HepG2 (cell line): Measurements from ENCODE around the gene SLC22A31. TPM values are rescaled to one million over a fixed set of nuclear protein-coding genes. Genes with fewer than 3 reads are reported as not detected.

Source experiments
- ADNP ChIP-seq: sonication (generic); formaldehyde crosslinking; IDR thresholded peaks from 2 replicates; pipeline ENCODE4 v1.4.0; 2020; ENCODE audit warnings: missing genetic modification reagents
- NFIB ChIP-seq: sonication (generic); formaldehyde crosslinking; IDR thresholded peaks from 2 replicates; pipeline ENCODE4 v1.9.0; 2021; ENCODE audit warnings: missing genetic modification reagents, mild to moderate bottlenecking, borderline replicate concordance
- PITX1 ChIP-seq: sonication (generic); formaldehyde crosslinking; IDR thresholded peaks from 2 replicates; pipeline ENCODE4 v1.5.1; 2020; ENCODE audit warnings: mild to moderate bottlenecking, missing genetic modification reagents
- POLR2AphosphoS5 ChIP-seq: IDR thresholded peaks from 2 replicates; pipeline ENCODE4 v1.6.1; 2012; ENCODE audit warnings: low read depth, low read length
- RARA ChIP-seq: IDR thresholded peaks from 2 replicates; pipeline ENCODE4 v1.6.1; 2016; ENCODE audit warnings: missing genetic modification reagents, missing compliant biosample characterization
- RFXAP ChIP-seq: sonication (generic); formaldehyde crosslinking; IDR thresholded peaks from 2 replicates; pipeline ENCODE4 v1.4.0; 2020; ENCODE audit warnings: missing genetic modification reagents, borderline replicate concordance
- SMYD3 ChIP-seq: sonication (generic); formaldehyde crosslinking; IDR thresholded peaks from 2 replicates; pipeline ENCODE4 v1.8.1; 2023; ENCODE audit warnings: mild to moderate bottlenecking, missing genetic modification reagents
- TFAP4 ChIP-seq: sonication (generic); IDR thresholded peaks from 2 replicates; pipeline ENCODE4 v1.6.1; 2016; ENCODE audit warnings: low read depth, borderline replicate concordance
- YEATS2 ChIP-seq: sonication (generic); formaldehyde crosslinking; IDR thresholded peaks from 2 replicates; pipeline ENCODE4 v1.4.0; 2020; ENCODE audit warnings: missing genetic modification reagents, borderline replicate concordance
- ZNF256 ChIP-seq: sonication (generic); formaldehyde crosslinking; conservative IDR thresholded peaks from 2 replicates; pipeline ENCODE4 v1.4.0; 2020; ENCODE audit warnings: missing genetic modification reagents
- ZNF281 ChIP-seq: sonication (generic); formaldehyde crosslinking; IDR thresholded peaks from 2 replicates; pipeline ENCODE4 v1.4.0; 2020; ENCODE audit warnings: missing genetic modification reagents, borderline replicate concordance
- ZNF496 ChIP-seq: sonication (generic); formaldehyde crosslinking; IDR thresholded peaks from 2 replicates; pipeline ENCODE4 v1.8.1; 2023; ENCODE audit warnings: mild to moderate bottlenecking, moderate library complexity, missing genetic modification reagents; ENCODE audit not compliant: insufficient replicate concordance
- ZNF530 ChIP-seq: sonication (generic); formaldehyde crosslinking; IDR thresholded peaks from 2 replicates; pipeline ENCODE4 v1.5.0; 2020; ENCODE audit warnings: low read depth, mild to moderate bottlenecking, missing genetic modification reagents
- ZNF577 ChIP-seq: sonication (generic); formaldehyde crosslinking; IDR thresholded peaks from 2 replicates; pipeline ENCODE4 v1.4.0; 2020; ENCODE audit warnings: mild to moderate bottlenecking, low read depth, missing genetic modification reagents, borderline replicate concordance
- polyA plus RNA-seq, 8 experiments: library from polyadenylated mRNA; depleted of rRNA in 3 of 8; stranded (reverse) in 7 of 8; unstranded in 1 of 8; fragments of >200 nt; fragmentation: Illumina TruSeq in 4 of 8; extraction: Trizol in 4 of 8; gene quantifications; 2 replicates each; pipeline versions ENCODE4 v1.2.1 to v1.2.3, GENCODE V29; 2011 to 2016; ENCODE audit warnings: low read depth in 4 of 8, missing spikeins in 1 of 8, mixed read lengths in 1 of 8; ENCODE audit not compliant: insufficient read depth in 1 of 8
- total RNA-seq, 5 experiments: library from RNA; depleted of rRNA; stranded (reverse); fragments of >200 nt; fragmentation: Illumina TruSeq; extraction: Trizol; gene quantifications; 2 replicates each; pipeline ENCODE4 v1.2.3, GENCODE V29; 2016; ENCODE audit warnings: low read depth in 1 of 5
- TF ChIP-seq, protein P1 (sequence below): sonication (generic); formaldehyde crosslinking; IDR thresholded peaks from 2 replicates; pipeline ENCODE4 v1.4.0; 2020; ENCODE audit warnings: mild to moderate bottlenecking, missing genetic modification reagents, borderline replicate concordance
- TF ChIP-seq, protein P2 (sequence below), 2 experiments: sonication (generic) in 1 of 2; formaldehyde crosslinking in 1 of 2; IDR thresholded peaks; 2 replicates each; pipeline versions ENCODE4 v1.4.0 to v1.6.1; 2016 to 2020; ENCODE audit warnings: borderline replicate concordance in 1 of 2, low read depth in 1 of 2, mild to moderate bottlenecking in 1 of 2, missing genetic modification reagents in 1 of 2

Gene SLC22A31
- total and polyA plus RNA-seq, 2 of the 13 experiments (the other 11 are each of a cell fraction or from before 2014, with no cell fraction given): 67.3 to 83.3 TPM

- TF ChIP-seq ZNF256 (CRISPR knock-in tag) (0 out of 2 replicates have a peak, but pooled peaks have one; percentile 21), PITX1 (CRISPR knock-in tag) (peak; percentile 36; the same call in 1 of the 2 replicates), RARA (CRISPR knock-in tag) (0 out of 2 replicates have a peak, but pooled peaks have one; percentile 13), ADNP (CRISPR knock-in tag) (peak; percentile 86), ZNF281 (peak; percentile 52; the same call in 1 of the 2 replicates), POLR2AphosphoS5 (peak; percentile 54; the same call in 1 of the 2 replicates), ZNF530 (CRISPR knock-in tag) (no peak), SMYD3 (CRISPR knock-in tag) (no peak), NFIB (CRISPR knock-in tag) (no peak), TFAP4 (peak; percentile 41; the same call in 1 of the 2 replicates), ZNF577 (no peak), RFXAP (CRISPR knock-in tag) (peak; percentile 46; the same call in 1 of the 2 replicates), ZNF496 (no peak), YEATS2 (no peak)
- TF ChIP-seq, protein P1, sequence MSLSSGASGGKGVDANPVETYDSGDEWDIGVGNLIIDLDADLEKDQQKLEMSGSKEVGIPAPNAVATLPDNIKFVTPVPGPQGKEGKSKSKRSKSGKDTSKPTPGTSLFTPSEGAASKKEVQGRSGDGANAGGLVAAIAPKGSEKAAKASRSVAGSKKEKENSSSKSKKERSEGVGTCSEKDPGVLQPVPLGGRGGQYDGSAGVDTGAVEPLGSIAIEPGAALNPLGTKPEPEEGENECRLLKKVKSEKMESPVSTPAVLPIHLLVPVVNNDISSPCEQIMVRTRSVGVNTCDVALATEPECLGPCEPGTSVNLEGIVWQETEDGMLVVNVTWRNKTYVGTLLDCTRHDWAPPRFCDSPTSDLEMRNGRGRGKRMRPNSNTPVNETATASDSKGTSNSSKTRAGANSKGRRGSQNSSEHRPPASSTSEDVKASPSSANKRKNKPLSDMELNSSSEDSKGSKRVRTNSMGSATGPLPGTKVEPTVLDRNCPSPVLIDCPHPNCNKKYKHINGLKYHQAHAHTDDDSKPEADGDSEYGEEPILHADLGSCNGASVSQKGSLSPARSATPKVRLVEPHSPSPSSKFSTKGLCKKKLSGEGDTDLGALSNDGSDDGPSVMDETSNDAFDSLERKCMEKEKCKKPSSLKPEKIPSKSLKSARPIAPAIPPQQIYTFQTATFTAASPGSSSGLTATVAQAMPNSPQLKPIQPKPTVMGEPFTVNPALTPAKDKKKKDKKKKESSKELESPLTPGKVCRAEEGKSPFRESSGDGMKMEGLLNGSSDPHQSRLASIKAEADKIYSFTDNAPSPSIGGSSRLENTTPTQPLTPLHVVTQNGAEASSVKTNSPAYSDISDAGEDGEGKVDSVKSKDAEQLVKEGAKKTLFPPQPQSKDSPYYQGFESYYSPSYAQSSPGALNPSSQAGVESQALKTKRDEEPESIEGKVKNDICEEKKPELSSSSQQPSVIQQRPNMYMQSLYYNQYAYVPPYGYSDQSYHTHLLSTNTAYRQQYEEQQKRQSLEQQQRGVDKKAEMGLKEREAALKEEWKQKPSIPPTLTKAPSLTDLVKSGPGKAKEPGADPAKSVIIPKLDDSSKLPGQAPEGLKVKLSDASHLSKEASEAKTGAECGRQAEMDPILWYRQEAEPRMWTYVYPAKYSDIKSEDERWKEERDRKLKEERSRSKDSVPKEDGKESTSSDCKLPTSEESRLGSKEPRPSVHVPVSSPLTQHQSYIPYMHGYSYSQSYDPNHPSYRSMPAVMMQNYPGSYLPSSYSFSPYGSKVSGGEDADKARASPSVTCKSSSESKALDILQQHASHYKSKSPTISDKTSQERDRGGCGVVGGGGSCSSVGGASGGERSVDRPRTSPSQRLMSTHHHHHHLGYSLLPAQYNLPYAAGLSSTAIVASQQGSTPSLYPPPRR (CRISPR knock-in tag): peak; percentile 34
- TF ChIP-seq, protein P2, sequence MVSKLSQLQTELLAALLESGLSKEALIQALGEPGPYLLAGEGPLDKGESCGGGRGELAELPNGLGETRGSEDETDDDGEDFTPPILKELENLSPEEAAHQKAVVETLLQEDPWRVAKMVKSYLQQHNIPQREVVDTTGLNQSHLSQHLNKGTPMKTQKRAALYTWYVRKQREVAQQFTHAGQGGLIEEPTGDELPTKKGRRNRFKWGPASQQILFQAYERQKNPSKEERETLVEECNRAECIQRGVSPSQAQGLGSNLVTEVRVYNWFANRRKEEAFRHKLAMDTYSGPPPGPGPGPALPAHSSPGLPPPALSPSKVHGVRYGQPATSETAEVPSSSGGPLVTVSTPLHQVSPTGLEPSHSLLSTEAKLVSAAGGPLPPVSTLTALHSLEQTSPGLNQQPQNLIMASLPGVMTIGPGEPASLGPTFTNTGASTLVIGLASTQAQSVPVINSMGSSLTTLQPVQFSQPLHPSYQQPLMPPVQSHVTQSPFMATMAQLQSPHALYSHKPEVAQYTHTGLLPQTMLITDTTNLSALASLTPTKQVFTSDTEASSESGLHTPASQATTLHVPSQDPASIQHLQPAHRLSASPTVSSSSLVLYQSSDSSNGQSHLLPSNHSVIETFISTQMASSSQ (IDR thresholded peaks at IDR 0.05; ENCODE audit: low read depth): 0 out of 2 replicates have a peak, but pooled peaks have one; percentile 18
- TF ChIP-seq, protein P2 (CRISPR knock-in tag; IDR thresholded peaks at IDR 0.05; ENCODE audit: borderline replicate concordance): no peak
Measured at GRCh38 chr16:89246383-89246902, 46.1 kb upstream of the SLC22A31 start (continued).
